ENCODE results near the gene OTOGL. TPM values are rescaled to one million over a fixed set of nuclear protein-coding genes. Genes with fewer than 3 reads are reported as not detected.
A peak's percentile ranks its signal among the peaks of the same experiment; 100 is the strongest.

The OTOGL gene
- 1 to 10 TPM in 1 of 4 donors, under 1 TPM in 3; 0.13 to 1.7 (median 0.23) TPM for total RNA-seq

GRCh38 chr12:80099259-80099658 lies at the start of gene OTOGL:
OTOGL (plus strand) TSS chr12:80099537; CDS start chr12:80209432, 109,895 bp downstream.
- H3K27me3 ChIP-seq: no peaks in the 10 kb centered on the region
- no peak within 1 kb of the TSS for H3K27ac ChIP-seq
- DNase-seq: no peak
- no peaks in the 10 kb centered on the region for H3K36me3 ChIP-seq
- TF ChIP-seq CTCF (IDR thresholded peaks at IDR 0.05) (no peak), POLR2A (IDR thresholded peaks at IDR 0.05) (no peak)
- no peaks in the 10 kb centered on the region for H3K4me1 ChIP-seq
- no peaks in the 10 kb centered on the region for H3K9me3 ChIP-seq
- no peak within 1 kb of the TSS for H3K4me3 ChIP-seq

- H3K27me3 ChIP-seq: no peaks in the 10 kb centered on the region
- H3K36me3 ChIP-seq: no peaks in the 10 kb centered on the region
- no peak overlapping the region for H3K4me3 ChIP-seq
- TF ChIP-seq POLR2A (IDR thresholded peaks at IDR 0.05): no peak
- no peak for TF ChIP-seq CTCF (IDR thresholded peaks at IDR 0.05)
- H3K4me1 ChIP-seq: no peaks in the 10 kb centered on the region
- H3K27ac ChIP-seq: no peak overlapping the region
- no peaks in the 10 kb centered on the region for H3K9me3 ChIP-seq
- no peak for DNase-seq
Measured at GRCh38 chr12:80050236-80050635, 49.1 kb upstream of the OTOGL start.

- Histone ChIP-seq H3K9me3 (no peaks in the 10 kb centered on the region), H3K27ac (peak overlapping the region in 1 of 4 donors; percentile 55), H3K4me1 (no peaks in the 10 kb centered on the region), H3K36me3 (no peaks in the 10 kb centered on the region), H3K4me3 (no peak overlapping the region), H3K27me3 (no peaks in the 10 kb centered on the region)
- no peak for TF ChIP-seq CTCF (IDR thresholded peaks at IDR 0.05)
- peak in 1 of 3 donors; percentile 49 for DNase-seq
Measured at GRCh38 chr12:80053051-80053790, 46.1 kb upstream of the OTOGL start.

GRCh38 chr12:80056232-80056631 lies 43.1 kb upstream of the OTOGL start:
- Histone ChIP-seq H3K9me3 (no peaks in the 10 kb centered on the region), H3K36me3 (no peaks in the 10 kb centered on the region), H3K27me3 (no peaks in the 10 kb centered on the region), H3K4me3 (no peak overlapping the region), H3K27ac (no peak overlapping the region), H3K4me1 (no peaks in the 10 kb centered on the region)
- TF ChIP-seq CTCF (IDR thresholded peaks at IDR 0.05) (no peak), POLR2A (IDR thresholded peaks at IDR 0.05) (no peak)
- DNase-seq: no peak

GRCh38 chr12:80056845-80057244 lies 42.5 kb upstream of the OTOGL start:
- Histone ChIP-seq H3K27ac (no peak overlapping the region), H3K9me3 (no peaks in the 10 kb centered on the region), H3K36me3 (no peaks in the 10 kb centered on the region), H3K27me3 (no peaks in the 10 kb centered on the region), H3K4me1 (no peaks in the 10 kb centered on the region), H3K4me3 (no peak overlapping the region)
- DNase-seq: no peak
- TF ChIP-seq POLR2A (IDR thresholded peaks at IDR 0.05): no peak
- TF ChIP-seq CTCF (IDR thresholded peaks at IDR 0.05): no peak
